Transverse colon (tissue), 4 donors: ENCODE results near the gene RTP5. TPM values are rescaled to one million over a fixed set of nuclear protein-coding genes. Genes with fewer than 3 reads are reported as not detected.

Experiments used
- DNase-seq: peaks from one replicate; pipeline ENCODE4 v3.0.0-alpha.2; 2019
- H3K27ac ChIP-seq, 4 donors: fragments of 200-600 bp; sonication (generic); 2 replicates each; pipeline ENCODE4 v1.5.1; 2016 to 2018; ENCODE audit warnings: inconsistent platforms in 4 of 4
- H3K27me3 ChIP-seq: fragments of 200-600 bp; sonication (generic); 2 replicates; pipeline ENCODE4 v1.5.1; 2017; ENCODE audit warnings: inconsistent platforms
- H3K36me3 ChIP-seq, 4 donors: fragments of 200-600 bp; sonication (generic); 2 replicates each; pipeline ENCODE4 v1.5.1; 2017 to 2019; ENCODE audit warnings: inconsistent platforms in 4 of 4
- H3K4me1 ChIP-seq, 4 donors: fragments of 200-600 bp; sonication (generic); 2 replicates each; pipeline ENCODE4 v1.5.1; 2017 to 2020; ENCODE audit warnings: inconsistent platforms in 4 of 4
- H3K4me3 ChIP-seq, 4 donors: fragments of 200-600 bp; sonication (generic); 1 replicate in 1 of 4; 2 replicates in 3 of 4; pipeline versions ENCODE4 v1.5.1 to v1.6.1; 2017 to 2019; ENCODE audit warnings: inconsistent platforms in 4 of 4
- H3K9me3 ChIP-seq, 2 donors: fragments of 200-600 bp; sonication (generic); 2 replicates each; pipeline ENCODE4 v1.5.1; 2017 to 2019; ENCODE audit warnings: inconsistent platforms in 2 of 2
- CTCF ChIP-seq, 5 experiments: fragments of 200-600 bp in 3 of 5; fragments of 450-650 bp in 2 of 5; sonication (generic) in 3 of 5; IDR thresholded peaks; 1 replicate in 2 of 5; 2 replicates in 3 of 5; pipeline ENCODE4 v1.5.1; 2016 to 2017; ENCODE audit warnings: antibody characterized with exemption in 5 of 5, inconsistent platforms in 3 of 5, mild to moderate bottlenecking in 2 of 5, moderate library complexity in 1 of 5
- EP300 ChIP-seq: sonication (generic); formaldehyde crosslinking; IDR thresholded peaks from one replicate; pipeline ENCODE4 v1.6.1; 2017; ENCODE audit warnings: antibody characterized with exemption, low read depth
- POLR2A ChIP-seq: fragments of 450-650 bp; IDR thresholded peaks from one replicate; pipeline ENCODE4 v1.6.1; 2016; ENCODE audit warnings: antibody characterized with exemption, mild to moderate bottlenecking, moderate library complexity
- POLR2AphosphoS5 ChIP-seq, 3 donors: sonication (generic); formaldehyde crosslinking; IDR thresholded peaks; one replicate each; pipeline ENCODE4 v1.6.1; 2016; ENCODE audit warnings: antibody characterized with exemption in 3 of 3
- WGBS, 2 donors: methylation state at CpG; one replicate each; pipeline ENCODE4 v1.1.5; 2018; ENCODE audit warnings: low coverage in 1 of 2; 5-methylcytosine and 5-hydroxymethylcytosine counted together
- in situ Hi-C, 4 donors: fragments of 200-750 bp; cut with MboI; loops; one replicate each; pipeline versions ENCODE4 v1.15.0 to v1.15.1; 2017; ENCODE audit warnings: low sequenced_read_pairs in 3 of 4, low pct_ligation_motif_present in 1 of 4, low pct_unique_long_range_greater_than_20kb in 1 of 4
- intact Hi-C: fragments of 100-400 bp; cut with DNase I; formaldehyde crosslinking; loops from one replicate; pipeline ENCODE4 v1.15.1; 2023; ENCODE audit warnings: low total_unique reads
- total RNA-seq, 4 donors: library from RNA; depleted of rRNA; stranded (reverse); fragments of >200 nt; gene quantifications; one replicate each; pipeline ENCODE4 v1.1.0, GENCODE V29; 2016

RTP5 gene
- total RNA-seq, 4 donors from 2014 or later, result 0.16 TPM; not detected in 3

DNA sequence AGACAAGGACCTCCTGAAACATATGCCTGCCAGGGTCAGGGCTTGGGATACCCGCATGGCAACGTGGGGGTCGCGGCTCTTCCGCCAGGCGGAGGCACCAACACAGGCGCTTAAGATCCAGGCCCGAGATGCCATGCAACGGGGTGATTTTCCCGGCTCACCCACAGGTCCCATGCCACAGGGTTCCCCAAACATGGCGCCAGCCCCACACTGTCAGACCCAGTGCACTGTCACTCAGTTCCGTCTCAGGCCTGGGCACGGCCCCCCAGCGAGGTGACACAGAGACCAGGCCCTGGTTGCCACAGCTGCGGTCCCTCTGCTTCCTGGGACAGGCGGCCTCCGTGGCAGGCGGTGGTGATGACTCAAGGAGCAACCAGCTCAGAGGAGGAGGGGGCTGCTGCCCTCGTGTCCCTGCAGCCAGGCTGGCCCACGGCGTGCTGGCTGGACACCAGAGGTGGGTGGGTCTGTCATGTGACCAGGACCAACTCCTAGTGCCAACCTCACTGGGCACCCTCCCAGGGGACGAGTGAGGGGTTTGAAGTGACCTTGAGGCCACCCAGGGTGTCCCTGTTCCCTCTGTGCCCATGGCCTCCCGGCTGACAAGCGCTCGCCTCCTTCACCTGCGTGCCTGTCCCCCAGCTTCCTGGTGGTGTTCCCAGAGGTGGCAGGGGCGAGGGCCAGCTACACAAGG lies 15.7 kb upstream of the RTP5 start:
- Histone ChIP-seq H3K36me3 (no peaks in the 10 kb centered on the region), H3K27ac (no peak overlapping the region), H3K27me3 (peaks cover 7% of the 10 kb centered on the region), H3K4me3 (no peak overlapping the region), H3K9me3 (no peaks in the 10 kb centered on the region), H3K4me1 (peaks cover 0 to 2% (median 1%) of the 10 kb centered on the region in 4 donors)
- intact Hi-C loops (no loop called here), in situ Hi-C loops (no loop called here)
- DNase-seq, result no peak
- TF ChIP-seq POLR2AphosphoS5 (IDR thresholded peaks at IDR 0.05) (no peak), EP300 (no peak), CTCF (IDR thresholded peaks at IDR 0.05) (no peak)
- WGBS, 2 donors, result 77% methylated on average over 19 of the region's 27 CpGs; no CpG with 5 or more reads in 1 of the 2 donors

DNA sequence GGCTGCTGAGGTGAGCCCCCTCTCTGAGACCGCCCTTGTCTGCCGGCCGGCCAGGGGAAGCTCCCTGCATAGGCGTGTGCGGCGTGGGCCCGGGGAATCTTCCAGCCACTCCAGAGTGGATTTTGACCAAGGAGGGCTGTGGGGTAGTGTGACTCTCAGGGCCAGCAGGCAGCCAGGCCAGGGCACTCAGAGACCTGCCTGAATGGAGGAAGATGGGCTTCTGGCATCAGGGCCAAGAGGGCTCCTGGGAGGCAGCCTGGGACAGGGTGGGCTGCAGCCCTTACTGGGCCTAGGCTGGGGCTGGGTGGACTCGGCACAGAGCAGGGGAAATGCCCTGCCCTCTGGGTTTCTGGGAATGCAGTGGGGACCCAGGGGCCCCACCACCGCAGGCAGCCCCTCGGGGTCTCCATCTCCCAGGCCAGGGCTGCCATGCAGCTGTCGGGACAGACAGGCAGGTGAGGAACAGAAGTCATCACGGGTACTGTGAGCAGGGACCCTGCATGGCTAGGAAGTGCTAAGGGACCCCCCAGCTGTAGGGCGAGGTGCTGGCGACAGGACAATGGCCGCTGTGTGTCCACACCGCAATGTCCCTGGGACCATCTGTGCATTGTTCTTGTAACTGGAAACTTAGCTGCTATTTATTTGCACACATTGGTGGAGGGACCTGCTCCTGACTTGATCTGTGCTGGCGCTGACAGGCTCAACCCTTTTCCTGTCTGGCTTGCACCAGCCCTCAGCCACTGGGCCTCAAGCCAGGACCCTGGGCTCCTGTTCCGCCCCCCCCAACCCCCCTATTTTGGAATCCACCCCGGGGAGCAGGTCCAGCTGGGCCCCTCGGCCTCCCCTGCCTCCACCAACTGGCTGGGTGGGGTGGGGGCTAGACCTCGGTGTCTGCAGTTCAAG lies 14.9 kb upstream of the RTP5 start:
- TF ChIP-seq EP300, result no peak
- TF ChIP-seq CTCF (IDR thresholded peaks at IDR 0.05), result no peak
- no peak for TF ChIP-seq POLR2AphosphoS5 (IDR thresholded peaks at IDR 0.05)
- TF ChIP-seq POLR2A, result no peak
- no peak for DNase-seq
- Histone ChIP-seq H3K9me3 (no peaks in the 10 kb centered on the region), H3K4me1 (peaks cover 5 to 10% (median 9%) of the 10 kb centered on the region in 4 donors), H3K27me3 (peaks cover 14% of the 10 kb centered on the region), H3K36me3 (no peaks in the 10 kb centered on the region), H3K27ac (no peak overlapping the region), H3K4me3 (no peak overlapping the region)
- WGBS, 2 donors, result 70 to 95% methylated on average over 4 to 17 of the region's 21 CpGs
- in situ Hi-C loops, result no loop called here
- intact Hi-C loops, result no loop called here

- no peak for TF ChIP-seq POLR2AphosphoS5 (IDR thresholded peaks at IDR 0.05)
- Histone ChIP-seq H3K36me3 (no peaks in the 10 kb centered on the region), H3K4me3 (no peak overlapping the region), H3K9me3 (no peaks in the 10 kb centered on the region), H3K27me3 (peaks cover 17% of the 10 kb centered on the region), H3K4me1 (peaks cover 10 to 17% (median 14%) of the 10 kb centered on the region in 4 donors), H3K27ac (no peak overlapping the region)
- WGBS, 2 donors, result 79 to 90% methylated on average over 4 to 17 of the region's 18 CpGs
- no peak for DNase-seq
- in situ Hi-C loops, result no loop called here
- intact Hi-C loops, result no loop called here
These were observed 14.2 kb upstream of the RTP5 start for GRCh38 chr2:241855245-241855887.

GRCh38 chr2:241855888-241856422 lies 13.6 kb upstream of the RTP5 start:
- 83 to 88% methylated on average over 4 to 20 of the region's 20 CpGs for WGBS, 2 donors
- Histone ChIP-seq H3K9me3 (no peaks in the 10 kb centered on the region), H3K27me3 (peaks cover 17% of the 10 kb centered on the region), H3K27ac (no peak overlapping the region), H3K4me3 (no peak overlapping the region), H3K4me1 (peaks cover 12 to 18% (median 15%) of the 10 kb centered on the region in 4 donors), H3K36me3 (no peaks in the 10 kb centered on the region)
- DNase-seq, result no peak
- intact Hi-C loops (no loop called here), in situ Hi-C loops (no loop called here)
- no peak for TF ChIP-seq EP300
- no peak for TF ChIP-seq CTCF (IDR thresholded peaks at IDR 0.05)
- no peak for TF ChIP-seq POLR2AphosphoS5 (IDR thresholded peaks at IDR 0.05)
- TF ChIP-seq POLR2A, result no peak
